ENCODE measurements around the gene JUN.

DNA sequence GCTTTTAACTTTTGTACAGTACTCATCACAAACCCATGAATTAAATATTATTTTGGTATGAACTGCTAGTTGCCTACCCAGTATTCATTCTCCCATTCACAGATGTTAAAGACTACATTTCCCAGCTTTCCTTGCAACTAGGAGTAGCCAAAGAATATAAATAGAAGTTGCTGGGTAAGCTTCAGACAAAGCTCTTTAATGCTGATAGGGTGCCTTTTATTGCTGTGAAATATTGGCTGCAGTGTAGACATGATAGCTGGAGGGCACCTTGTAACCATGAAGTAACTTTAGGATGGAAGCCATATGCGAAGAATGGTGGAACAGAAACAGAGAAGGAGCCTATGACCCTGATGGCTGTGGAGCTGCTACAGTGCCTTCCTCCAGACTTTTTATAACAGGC, 16.7 kb downstream of the JUN start:
- TF ChIP-seq, protein P1, sequence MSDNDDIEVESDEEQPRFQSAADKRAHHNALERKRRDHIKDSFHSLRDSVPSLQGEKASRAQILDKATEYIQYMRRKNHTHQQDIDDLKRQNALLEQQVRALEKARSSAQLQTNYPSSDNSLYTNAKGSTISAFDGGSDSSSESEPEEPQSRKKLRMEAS (IDR thresholded peaks at IDR 0.05; ENCODE audit: insufficient read depth, insufficient read length) = no peak
- no peak for TF ChIP-seq FOS (IDR thresholded peaks at IDR 0.05; ENCODE audit: borderline replicate concordance, insufficient read depth, low read length)
- TF ChIP-seq, protein P2, sequence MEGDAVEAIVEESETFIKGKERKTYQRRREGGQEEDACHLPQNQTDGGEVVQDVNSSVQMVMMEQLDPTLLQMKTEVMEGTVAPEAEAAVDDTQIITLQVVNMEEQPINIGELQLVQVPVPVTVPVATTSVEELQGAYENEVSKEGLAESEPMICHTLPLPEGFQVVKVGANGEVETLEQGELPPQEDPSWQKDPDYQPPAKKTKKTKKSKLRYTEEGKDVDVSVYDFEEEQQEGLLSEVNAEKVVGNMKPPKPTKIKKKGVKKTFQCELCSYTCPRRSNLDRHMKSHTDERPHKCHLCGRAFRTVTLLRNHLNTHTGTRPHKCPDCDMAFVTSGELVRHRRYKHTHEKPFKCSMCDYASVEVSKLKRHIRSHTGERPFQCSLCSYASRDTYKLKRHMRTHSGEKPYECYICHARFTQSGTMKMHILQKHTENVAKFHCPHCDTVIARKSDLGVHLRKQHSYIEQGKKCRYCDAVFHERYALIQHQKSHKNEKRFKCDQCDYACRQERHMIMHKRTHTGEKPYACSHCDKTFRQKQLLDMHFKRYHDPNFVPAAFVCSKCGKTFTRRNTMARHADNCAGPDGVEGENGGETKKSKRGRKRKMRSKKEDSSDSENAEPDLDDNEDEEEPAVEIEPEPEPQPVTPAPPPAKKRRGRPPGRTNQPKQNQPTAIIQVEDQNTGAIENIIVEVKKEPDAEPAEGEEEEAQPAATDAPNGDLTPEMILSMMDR (IDR thresholded peaks at IDR 0.05; ENCODE audit: extremely low read depth in 1 of 2, insufficient read depth in 1 of 2, low read depth in 1 of 2, low read length in 2 of 2) = no peak
- TF ChIP-seq POLR2A (IDR thresholded peaks at IDR 0.05; ENCODE audit: low read depth, low read length) = no peak

All from endothelial cell of umbilical vein (primary cell).